ENCODE measurements around the gene PLCH1.

PLCH1 gene

DNA sequence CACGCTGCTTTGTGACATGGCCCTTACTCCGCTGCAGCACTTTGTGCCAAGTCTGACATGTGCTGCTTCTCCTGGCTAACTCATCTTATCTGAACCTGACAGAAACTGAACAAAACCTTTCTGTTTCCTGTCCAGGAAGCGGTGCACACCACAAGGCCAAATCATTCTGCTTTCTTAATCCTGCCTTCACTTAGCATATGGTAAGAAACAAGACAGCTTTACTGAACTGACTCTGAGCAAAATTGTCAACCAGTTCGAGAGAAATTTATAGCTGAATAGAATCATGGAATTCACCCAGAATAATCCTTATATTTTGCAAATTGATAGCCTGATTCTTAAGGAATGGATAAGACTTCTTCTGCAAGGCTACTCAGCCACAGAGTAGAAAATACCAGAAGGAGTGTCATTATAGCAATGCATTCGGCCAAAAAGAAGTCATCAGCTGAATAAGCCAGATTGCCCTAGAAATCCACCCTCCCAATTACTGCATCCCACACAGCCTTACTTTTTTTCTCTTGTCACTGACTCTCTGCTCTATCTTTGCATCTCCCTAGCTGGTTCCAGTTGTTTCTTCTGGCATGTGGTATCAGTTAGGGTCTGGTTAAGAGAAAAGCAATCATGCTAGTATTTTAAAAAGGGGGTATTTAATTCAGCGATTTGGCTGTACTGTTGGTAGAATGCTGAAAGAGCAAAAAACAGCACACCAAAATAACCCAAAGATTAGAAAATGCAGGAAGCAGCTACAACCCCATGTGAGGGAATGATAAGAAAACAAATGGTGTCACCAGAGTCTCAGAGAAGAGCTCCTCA, 409.8 kb downstream of the PLCH1 start:
- Histone ChIP-seq H3K4me3 (replicated peaks; ENCODE audit: insufficient read depth, low read length) (no peak overlapping the region), H3K27me3 (ENCODE audit: insufficient read depth, poor library complexity, severe bottlenecking) (no peaks in the 10 kb centered on the region), H3K27ac (replicated peaks) (peak overlapping the region; percentile 55)
- TF ChIP-seq SPI1 (IDR thresholded peaks at IDR 0.05; ENCODE audit: borderline replicate concordance, low read depth): no peak
- TF ChIP-seq POLR2AphosphoS5 (IDR thresholded peaks at IDR 0.05; ENCODE audit: low read depth): peak; percentile 92
- TF ChIP-seq GABPA (IDR thresholded peaks at IDR 0.05; ENCODE audit: low read depth): 0 out of 2 replicates have a peak, but pooled peaks have one; percentile 41
- peak in 1 of 2 experiments; percentile 76 for DNase-seq (ENCODE audit: low read depth in 1 of 2, low spot score in 1 of 2)

- TF ChIP-seq POLR2AphosphoS5 (IDR thresholded peaks at IDR 0.05; ENCODE audit: low read depth): no peak
- no peak for TF ChIP-seq GABPA (IDR thresholded peaks at IDR 0.05; ENCODE audit: low read depth)
- no peak for TF ChIP-seq SPI1 (IDR thresholded peaks at IDR 0.05; ENCODE audit: borderline replicate concordance, low read depth)
- TF ChIP-seq, protein P1, sequence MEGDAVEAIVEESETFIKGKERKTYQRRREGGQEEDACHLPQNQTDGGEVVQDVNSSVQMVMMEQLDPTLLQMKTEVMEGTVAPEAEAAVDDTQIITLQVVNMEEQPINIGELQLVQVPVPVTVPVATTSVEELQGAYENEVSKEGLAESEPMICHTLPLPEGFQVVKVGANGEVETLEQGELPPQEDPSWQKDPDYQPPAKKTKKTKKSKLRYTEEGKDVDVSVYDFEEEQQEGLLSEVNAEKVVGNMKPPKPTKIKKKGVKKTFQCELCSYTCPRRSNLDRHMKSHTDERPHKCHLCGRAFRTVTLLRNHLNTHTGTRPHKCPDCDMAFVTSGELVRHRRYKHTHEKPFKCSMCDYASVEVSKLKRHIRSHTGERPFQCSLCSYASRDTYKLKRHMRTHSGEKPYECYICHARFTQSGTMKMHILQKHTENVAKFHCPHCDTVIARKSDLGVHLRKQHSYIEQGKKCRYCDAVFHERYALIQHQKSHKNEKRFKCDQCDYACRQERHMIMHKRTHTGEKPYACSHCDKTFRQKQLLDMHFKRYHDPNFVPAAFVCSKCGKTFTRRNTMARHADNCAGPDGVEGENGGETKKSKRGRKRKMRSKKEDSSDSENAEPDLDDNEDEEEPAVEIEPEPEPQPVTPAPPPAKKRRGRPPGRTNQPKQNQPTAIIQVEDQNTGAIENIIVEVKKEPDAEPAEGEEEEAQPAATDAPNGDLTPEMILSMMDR (IDR thresholded peaks at IDR 0.05; ENCODE audit: insufficient read depth, low read length): no peak
- TF ChIP-seq, protein P2, sequence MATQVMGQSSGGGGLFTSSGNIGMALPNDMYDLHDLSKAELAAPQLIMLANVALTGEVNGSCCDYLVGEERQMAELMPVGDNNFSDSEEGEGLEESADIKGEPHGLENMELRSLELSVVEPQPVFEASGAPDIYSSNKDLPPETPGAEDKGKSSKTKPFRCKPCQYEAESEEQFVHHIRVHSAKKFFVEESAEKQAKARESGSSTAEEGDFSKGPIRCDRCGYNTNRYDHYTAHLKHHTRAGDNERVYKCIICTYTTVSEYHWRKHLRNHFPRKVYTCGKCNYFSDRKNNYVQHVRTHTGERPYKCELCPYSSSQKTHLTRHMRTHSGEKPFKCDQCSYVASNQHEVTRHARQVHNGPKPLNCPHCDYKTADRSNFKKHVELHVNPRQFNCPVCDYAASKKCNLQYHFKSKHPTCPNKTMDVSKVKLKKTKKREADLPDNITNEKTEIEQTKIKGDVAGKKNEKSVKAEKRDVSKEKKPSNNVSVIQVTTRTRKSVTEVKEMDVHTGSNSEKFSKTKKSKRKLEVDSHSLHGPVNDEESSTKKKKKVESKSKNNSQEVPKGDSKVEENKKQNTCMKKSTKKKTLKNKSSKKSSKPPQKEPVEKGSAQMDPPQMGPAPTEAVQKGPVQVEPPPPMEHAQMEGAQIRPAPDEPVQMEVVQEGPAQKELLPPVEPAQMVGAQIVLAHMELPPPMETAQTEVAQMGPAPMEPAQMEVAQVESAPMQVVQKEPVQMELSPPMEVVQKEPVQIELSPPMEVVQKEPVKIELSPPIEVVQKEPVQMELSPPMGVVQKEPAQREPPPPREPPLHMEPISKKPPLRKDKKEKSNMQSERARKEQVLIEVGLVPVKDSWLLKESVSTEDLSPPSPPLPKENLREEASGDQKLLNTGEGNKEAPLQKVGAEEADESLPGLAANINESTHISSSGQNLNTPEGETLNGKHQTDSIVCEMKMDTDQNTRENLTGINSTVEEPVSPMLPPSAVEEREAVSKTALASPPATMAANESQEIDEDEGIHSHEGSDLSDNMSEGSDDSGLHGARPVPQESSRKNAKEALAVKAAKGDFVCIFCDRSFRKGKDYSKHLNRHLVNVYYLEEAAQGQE (IDR thresholded peaks at IDR 0.05; ENCODE audit: insufficient replicate concordance, low read depth): no peak
- DNase-seq (ENCODE audit: low read depth in 1 of 2, low spot score in 1 of 2): no peak
Measured at GRCh38 chr3:155334215-155334913, 410.5 kb downstream of the PLCH1 start.

DNA sequence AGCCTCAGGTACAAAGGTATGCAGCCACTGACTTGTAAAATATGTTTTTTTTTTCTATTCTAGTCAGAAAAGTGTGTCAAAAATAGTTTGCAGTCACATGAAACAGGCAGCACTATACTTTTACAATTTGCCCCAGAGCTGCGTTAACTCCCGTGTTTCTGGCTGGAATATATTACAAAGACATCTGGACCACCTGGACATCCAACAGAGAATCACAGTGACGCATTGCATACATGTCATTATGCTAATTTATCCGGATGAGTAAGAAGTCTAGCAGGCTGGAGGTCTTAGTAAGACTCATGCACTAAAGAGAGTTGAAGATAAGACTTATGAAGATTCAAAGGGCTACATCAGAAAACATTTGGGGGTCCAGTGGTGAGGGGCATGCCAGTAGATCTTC, 412.2 kb downstream of the PLCH1 start:
- Histone ChIP-seq H3K4me3 (replicated peaks; ENCODE audit: insufficient read depth, low read length) (no peak overlapping the region), H3K27ac (replicated peaks) (no peak overlapping the region), H3K27me3 (ENCODE audit: insufficient read depth, poor library complexity, severe bottlenecking) (no peaks in the 10 kb centered on the region)
- TF ChIP-seq GABPA (IDR thresholded peaks at IDR 0.05; ENCODE audit: low read depth): no peak
- TF ChIP-seq, protein P2 (IDR thresholded peaks at IDR 0.05; ENCODE audit: insufficient replicate concordance, low read depth): no peak
- TF ChIP-seq, protein P1 (IDR thresholded peaks at IDR 0.05; ENCODE audit: insufficient read depth, low read length): no peak
- no peak for TF ChIP-seq SPI1 (IDR thresholded peaks at IDR 0.05; ENCODE audit: borderline replicate concordance, low read depth)
- TF ChIP-seq POLR2AphosphoS5 (IDR thresholded peaks at IDR 0.05; ENCODE audit: low read depth): no peak
- no peak for DNase-seq (ENCODE audit: low read depth in 1 of 2, low spot score in 1 of 2)

More at GRCh38 chr3:155334215-155334913, 410.5 kb downstream of the PLCH1 start:
- Histone ChIP-seq H3K4me3 (replicated peaks; ENCODE audit: insufficient read depth, low read length) (no peak overlapping the region), H3K27me3 (ENCODE audit: insufficient read depth, poor library complexity, severe bottlenecking) (no peaks in the 10 kb centered on the region), H3K27ac (replicated peaks) (peak overlapping the region; percentile 55)

DNA sequence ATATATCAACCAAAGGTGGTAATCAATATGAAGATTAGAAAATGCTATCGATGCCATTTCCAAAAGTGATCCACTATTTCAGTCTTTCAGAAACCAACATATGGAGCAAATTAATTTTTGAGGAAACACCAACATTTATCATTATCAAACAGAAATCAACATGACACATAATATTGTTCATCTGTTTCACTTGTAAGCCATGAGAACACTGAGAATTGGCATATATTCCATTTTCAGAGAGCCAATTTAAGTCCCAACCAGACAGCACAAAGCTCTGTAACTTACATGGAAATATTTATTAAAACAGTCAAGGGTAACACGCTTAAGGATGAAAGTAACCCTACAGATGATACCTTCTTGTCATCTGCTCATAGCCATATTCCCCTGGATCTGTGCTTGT, 413.8 kb downstream of the PLCH1 start:
- TF ChIP-seq SPI1 (IDR thresholded peaks at IDR 0.05; ENCODE audit: borderline replicate concordance, low read depth) (no peak), POLR2AphosphoS5 (IDR thresholded peaks at IDR 0.05; ENCODE audit: low read depth) (no peak), GABPA (IDR thresholded peaks at IDR 0.05; ENCODE audit: low read depth) (no peak)
- TF ChIP-seq, protein P1 (IDR thresholded peaks at IDR 0.05; ENCODE audit: insufficient read depth, low read length): no peak
- TF ChIP-seq, protein P2 (IDR thresholded peaks at IDR 0.05; ENCODE audit: insufficient replicate concordance, low read depth): no peak
- Histone ChIP-seq H3K27me3 (ENCODE audit: insufficient read depth, poor library complexity, severe bottlenecking) (no peaks in the 10 kb centered on the region), H3K4me3 (replicated peaks; ENCODE audit: insufficient read depth, low read length) (no peak overlapping the region), H3K27ac (replicated peaks) (no peak overlapping the region)
- DNase-seq (ENCODE audit: low read depth in 1 of 2, low spot score in 1 of 2): no peak

All from HL-60 (cell line).